Right ventricle myocardium superior (tissue), 1 donor: Measurements from ENCODE around the gene DOHH. TPM values are rescaled to one million over a fixed set of nuclear protein-coding genes. Genes with fewer than 3 reads are reported as not detected.

Source experiments
- total RNA-seq: library from RNA; stranded (reverse); fragmentation: NEBNext Ultra II Directional; extraction: Animal tissue kit (Norgen Biotek cat#: 25700); gene quantifications from one replicate; pipeline ENCODE4 v1.2.1, GENCODE V29; 2021
- donor health status: DM: no; HTN: yes; CAD: no; lungs with severe emphysema.

The DOHH gene
- total RNA-seq, 1 donor from 2014 or later, result 10.5 TPM

Other genes with a start within 250 kb of the DOHH start
- 153 TPM for gene NFIC, start 134.1 kb downstream of the DOHH start, total RNA-seq
- not detected for gene SMIM24, start 20.1 kb downstream of the DOHH start, total RNA-seq
- not detected for gene SMIM44, start 17.2 kb downstream of the DOHH start, total RNA-seq
- gene FZR1, start 5.6 kb upstream of the DOHH start, total RNA-seq, result 19.0 TPM
- 0.46 TPM for gene TEKTIP1, start 38.5 kb upstream of the DOHH start, total RNA-seq
- gene MFSD12, start 56.9 kb upstream of the DOHH start, total RNA-seq, result 21.7 TPM
- 34.4 TPM for gene HMG20B, start 72.3 kb upstream of the DOHH start, total RNA-seq
- gene GIPC3, start 84.8 kb upstream of the DOHH start, total RNA-seq, result 2.2 TPM
- 2.6 TPM for gene TBXA2R, start 106.2 kb upstream of the DOHH start, total RNA-seq
- gene CACTIN, start 126.1 kb upstream of the DOHH start, total RNA-seq, result 13.7 TPM
- 31.6 TPM for gene PIP5K1C, start 199.8 kb upstream of the DOHH start, total RNA-seq
- not detected for gene TJP3, start 207.7 kb upstream of the DOHH start, total RNA-seq